Amniotic epithelial cell (primary cell): ENCODE measurements around the gene ANKRD44.

Experiments used
- DNase-seq: peaks from one replicate; pipeline ENCODE4 v3.0.0-alpha.2; 2010; ENCODE audit warnings: low read depth

Gene ANKRD44

DNA sequence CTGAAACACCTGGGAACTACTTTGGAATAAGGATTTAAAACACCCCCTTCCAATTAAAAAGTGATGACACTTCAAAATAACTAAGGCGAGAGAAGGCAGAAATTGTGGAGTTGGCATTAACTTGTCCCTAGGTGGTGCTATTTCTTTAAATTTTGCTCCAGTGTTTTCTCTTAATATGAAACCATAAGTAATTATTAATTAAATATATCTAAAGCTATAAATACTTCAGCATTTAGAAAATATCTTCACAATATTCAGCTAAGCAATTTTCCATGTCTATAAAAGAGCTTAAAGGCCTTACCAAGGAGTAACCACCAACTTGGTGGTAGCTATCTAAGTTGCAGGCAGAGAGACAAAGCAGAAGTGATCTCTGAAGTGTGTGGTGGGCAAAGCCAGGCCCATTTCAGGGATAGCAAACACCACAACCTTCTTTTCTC, 197.3 kb downstream of the ANKRD44 start:
- peak; percentile 36 for DNase-seq

DNA sequence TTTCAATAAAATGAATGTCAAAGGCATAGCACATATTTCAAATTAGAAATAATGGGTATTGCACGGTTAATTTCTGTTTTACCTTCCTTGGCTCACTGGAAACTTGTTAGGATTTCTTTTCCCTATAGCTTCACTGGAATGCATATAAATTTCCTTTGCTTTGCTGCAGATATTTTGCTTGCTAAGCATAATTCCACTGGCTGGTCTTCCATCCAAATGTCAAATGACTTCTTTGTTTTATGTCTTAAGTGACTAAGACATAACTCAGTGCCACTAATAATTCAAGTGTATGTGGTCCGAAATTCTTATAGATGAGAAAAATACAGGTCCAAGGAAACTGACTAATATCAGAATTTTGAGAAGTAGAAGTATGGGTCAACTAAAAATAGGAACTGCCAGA, 201.3 kb downstream of the ANKRD44 start:
- no peak for DNase-seq

DNA sequence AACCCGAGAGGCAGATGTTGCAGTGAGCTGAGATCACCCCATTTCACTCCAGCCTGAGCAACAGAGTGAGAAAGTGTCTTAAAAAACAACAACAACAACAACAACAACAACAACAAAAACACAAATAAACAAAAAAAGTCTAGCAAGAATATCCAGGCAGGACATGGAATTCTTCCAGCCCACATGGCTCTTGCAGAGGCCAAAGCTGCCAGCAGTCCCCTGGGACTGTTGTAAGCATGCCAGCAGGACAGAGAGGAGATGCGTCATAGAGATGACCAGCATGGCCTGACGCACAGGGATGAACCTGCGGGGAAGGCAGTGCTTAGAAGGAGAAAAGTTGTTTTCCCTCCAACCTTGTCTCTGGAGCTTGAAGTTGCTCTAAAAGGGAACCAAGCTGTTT, 201.8 kb downstream of the ANKRD44 start:
- DNase-seq, result peak; percentile 68

DNA sequence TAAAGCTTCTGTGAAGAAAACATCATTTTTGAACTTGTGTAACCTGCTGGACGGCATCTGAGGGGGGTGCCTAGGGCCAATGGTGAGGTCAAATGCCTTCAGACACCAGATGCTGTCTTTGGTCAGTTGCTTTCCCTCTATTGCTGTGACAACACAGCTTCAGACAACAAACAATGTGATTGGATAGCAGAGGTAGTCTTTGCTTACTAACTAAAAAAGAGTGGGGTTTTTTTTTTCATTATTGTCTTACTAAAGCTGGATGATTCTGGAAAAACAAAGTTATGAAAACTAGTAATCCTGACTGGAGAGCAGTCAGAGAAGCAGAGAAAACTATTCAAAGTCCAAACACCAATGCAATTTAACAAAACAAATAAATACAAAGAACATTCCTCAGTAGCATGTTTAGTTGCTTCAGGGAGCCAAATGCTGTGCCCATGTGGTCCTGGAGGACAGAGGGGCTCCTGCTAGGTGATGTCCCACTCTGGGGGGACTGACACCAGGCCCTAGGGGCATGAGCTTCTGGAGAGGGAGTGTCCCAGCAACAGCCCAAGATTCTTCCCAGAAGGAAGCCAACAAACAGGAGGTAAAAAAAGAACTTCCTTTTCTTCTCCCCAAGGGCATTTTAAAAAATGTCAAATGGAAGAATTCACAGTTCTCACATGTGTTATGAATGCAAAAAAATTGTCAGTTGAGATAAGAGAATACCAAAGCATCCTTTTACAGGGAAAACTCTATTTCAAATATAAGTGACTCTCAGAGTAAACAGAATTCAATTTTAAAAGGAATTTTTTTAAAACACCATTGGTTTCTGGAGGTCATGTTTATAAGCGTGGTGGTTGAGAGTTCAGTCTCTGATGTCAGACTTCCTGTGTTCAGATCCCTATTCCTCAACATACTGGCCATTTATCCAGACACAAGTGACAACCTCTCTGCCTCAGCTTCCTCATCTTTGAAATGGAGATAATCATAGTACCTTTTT, 203.0 kb downstream of the ANKRD44 start:
- DNase-seq, result peak; percentile 68

DNA sequence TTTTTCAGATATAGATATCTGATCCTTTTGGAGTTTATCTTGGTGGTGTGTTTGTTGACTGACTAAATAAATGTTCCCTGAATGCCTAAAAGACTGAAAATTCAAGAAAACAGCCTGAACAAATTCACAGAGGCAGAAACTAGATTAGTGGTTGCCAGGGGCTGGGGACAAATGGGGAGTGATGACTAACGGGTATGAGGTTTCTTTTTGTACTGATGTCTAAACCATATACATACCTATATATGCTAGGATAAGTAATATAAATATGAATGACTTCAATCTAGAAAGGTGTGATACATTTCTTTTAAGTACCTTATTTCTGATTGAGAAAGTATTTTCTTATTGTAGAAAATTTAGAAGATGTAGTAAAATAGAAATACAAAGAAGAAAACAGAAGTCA, 207.2 kb downstream of the ANKRD44 start:
- DNase-seq, result no peak

DNA sequence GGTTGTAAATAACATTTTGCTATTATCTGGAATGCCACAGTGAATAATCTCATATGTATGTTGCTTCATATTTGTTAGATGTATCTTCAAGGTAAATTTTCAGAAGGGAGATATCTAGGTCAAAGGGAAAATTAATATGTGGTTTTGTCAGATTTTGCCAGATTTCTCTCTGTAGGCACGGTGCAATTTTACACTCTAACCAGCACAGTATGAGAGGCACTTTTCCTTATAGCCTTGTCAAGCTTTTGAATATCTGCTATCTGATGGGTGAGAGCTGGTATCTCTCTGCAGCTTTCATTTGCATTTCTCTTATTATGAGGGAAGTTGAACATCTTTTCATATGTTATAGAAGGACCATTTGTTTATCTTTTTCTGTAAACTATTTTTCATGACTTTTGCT, 208.3 kb downstream of the ANKRD44 start:
- peak; percentile 51 for DNase-seq

DNA sequence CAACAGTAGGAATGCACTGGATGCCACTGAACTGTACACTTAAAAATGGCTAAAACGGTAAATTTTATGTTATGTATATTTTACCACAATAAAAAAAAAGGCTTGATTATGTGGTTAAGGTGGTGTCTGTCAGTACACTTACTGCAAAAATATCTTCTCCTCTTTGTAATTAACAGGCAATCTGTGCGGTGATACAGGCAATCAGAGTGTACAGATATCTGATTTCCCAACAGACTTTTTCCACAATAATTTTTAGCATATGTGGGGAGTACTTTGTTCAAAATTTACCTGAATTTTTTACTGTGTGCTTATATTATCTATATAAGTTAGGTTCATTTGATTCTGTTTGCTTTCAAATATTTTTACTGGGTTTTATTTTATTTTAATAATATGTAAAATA, 209.1 kb downstream of the ANKRD44 start:
- no peak for DNase-seq

DNA sequence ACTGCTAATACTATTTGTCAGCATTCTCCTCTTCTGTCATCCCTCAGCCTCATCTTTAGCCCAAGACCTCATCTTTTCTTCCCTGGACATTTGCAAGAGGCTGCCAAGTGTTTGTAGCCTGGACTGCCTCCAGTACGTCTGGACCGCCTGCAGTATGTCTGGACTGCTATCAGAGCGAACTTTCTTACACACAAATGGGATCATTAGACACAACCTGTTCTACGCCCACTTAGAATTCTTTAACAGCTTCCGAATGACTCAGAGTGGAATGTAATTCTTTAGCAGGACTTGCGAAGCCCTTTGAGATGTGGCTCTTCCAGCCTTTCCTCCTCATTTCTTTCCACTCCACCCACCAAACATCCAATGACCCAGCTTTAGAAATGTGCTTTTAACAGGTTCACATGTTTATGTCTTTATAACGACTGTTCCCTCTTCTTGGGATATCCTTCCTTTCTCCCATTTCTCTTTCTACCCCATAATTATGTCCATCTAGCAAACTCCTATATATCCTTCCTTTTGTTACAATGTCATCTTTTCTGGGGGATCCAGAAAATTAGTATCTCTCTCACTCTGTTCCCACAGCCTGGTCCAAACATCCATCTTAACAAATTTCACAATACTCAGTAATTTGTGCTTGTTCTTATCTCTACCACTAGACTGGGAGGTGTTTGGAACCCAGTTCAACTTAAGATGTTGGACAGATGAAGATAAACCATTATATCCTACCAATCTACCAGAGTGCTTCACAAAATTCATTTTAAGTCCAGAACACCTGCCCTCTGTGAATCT, 212.8 kb downstream of the ANKRD44 start:
- peak; percentile 97 for DNase-seq

DNA sequence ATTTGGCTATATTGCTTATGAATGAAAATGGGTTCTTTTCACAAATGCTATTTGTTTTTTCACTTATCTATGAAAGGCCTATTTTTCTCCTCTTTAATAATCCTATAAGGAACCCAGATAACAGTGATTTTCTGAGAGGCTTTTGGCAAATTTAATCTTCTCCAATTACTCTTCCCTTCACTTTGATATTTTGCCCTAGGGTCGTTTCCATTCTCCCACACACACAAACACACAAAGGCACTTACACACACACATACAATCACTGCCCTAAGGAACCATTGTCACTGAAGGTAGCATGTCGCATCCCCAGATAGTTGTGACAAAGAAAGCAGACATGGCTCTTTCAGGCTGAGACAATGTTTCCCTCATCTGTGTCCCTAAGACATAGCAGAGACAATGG, 213.9 kb downstream of the ANKRD44 start:
- no peak for DNase-seq

DNA sequence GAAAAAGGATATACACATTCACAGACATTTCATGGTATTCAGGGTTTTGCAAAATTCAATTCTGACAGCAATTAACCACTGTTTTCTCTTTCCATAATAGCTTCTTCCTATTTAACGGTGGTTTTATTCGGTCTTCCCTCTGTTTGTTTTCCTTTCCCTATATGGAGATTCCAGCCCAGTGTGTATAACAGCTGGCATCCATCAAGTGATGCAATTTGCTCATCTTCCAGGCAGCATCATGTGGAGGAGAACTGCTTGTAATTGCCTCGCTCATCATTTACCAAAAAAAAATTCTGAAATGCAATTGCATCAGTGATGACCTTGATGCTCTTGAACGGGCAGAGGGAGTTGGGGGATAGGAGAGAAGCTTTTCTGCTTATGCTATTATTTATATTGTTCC, 218.1 kb downstream of the ANKRD44 start:
- DNase-seq, result peak; percentile 94

DNA sequence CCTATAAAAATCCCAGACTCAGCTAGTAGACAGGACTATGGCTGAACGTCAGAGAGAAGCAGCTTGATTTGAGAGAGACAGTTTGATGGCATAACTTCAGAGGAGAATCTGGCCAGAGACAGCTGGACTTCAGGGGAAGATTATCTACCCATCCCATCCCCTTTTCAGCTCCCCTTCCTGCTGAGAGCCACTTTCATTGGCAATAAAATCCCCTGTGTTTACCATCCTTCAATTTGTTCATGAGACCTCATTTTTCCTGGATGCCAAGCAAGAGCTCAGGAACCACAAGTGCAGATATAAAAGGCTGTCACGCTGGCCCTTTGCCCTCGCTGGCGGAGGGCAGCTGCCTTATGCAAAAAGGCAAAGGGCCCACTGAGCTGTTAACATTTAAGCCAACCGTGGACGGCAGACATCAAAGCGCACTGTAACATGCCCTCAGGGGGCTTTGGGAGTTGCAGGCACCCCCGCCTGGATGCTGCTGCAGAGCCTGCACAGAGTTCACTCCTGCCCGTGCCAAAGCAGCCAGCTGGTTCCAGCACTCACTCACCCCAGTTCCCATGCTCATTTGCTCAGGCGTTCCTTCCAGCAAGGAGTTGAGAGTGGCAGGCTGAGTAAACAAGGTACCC, 219.7 kb downstream of the ANKRD44 start:
- peak; percentile 7 for DNase-seq

DNA sequence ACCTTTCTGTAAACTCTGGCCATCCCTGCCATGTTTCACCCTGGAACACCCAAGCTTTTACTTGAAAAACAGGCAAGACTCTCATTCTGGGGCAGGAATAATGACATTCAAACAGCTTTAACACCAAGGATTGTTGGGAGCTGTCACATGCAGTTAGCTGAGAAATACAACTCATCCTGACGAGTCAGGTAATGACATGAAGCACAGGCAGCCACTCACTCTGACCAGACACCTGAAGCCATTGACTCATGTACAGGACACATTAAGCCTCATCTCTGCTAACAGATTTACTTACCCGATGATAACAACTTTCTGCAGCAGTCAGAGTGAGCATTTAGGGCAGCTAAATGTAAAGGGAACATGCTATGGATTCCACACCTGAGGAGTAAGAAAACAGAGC, 220.9 kb downstream of the ANKRD44 start:
- no peak for DNase-seq

DNA sequence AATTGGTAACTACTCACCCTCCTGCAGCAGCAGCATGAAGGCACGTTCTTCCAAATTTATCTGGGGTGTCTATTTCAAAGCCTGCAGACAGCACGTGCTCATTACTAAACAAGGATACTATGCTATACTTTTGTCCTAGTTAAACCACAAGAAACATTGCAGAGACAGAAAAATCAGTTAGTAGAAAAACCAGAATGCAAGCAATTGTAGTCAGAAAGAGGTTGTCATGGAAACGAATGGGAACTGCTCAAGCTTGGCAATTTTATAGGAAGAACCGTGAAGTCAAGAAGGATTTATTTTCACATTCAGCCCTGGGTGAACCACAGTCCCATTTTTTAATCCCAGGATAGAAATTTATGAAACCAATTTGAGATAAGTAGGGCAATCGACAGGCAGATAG, 221.9 kb downstream of the ANKRD44 start:
- peak; percentile 87 for DNase-seq

DNA sequence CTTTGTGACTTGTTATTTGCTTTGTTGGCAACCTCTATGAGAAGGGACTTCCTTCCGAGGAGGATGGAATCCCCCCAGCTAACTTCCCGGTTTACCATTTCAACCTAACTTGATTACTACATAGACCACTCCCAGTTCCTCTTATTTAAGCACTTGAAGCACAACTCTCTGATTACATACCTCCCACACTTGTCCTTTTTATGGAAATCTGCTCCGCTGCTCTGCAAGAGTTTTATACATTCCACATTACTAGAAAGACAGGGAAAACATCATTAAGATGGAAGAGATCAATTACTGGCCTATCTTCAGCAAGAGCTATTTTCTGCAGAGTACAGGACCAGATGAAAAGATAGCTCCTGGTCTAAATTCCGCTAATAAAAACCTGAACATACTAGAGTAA, 224.1 kb downstream of the ANKRD44 start:
- DNase-seq, result no peak

DNA sequence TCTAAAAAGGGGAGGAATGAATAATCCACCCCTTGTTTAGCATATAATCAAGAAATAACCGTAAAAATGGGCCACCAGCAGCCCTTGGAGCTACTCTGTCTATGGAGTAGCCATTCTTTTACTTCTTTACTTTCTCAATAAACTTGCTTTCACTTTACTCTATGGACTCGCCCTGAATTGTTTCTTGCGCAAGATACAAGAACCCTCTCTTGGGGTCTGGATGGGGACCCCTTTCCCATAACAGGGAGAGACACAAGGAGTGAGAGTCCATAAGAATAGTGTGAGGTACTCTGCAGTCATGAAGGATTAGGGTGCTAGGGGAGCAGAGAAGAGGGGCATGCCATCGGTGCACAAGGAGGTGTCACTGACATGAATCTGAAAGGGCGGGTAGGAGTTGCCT, 224.9 kb downstream of the ANKRD44 start:
- DNase-seq, result no peak

DNA sequence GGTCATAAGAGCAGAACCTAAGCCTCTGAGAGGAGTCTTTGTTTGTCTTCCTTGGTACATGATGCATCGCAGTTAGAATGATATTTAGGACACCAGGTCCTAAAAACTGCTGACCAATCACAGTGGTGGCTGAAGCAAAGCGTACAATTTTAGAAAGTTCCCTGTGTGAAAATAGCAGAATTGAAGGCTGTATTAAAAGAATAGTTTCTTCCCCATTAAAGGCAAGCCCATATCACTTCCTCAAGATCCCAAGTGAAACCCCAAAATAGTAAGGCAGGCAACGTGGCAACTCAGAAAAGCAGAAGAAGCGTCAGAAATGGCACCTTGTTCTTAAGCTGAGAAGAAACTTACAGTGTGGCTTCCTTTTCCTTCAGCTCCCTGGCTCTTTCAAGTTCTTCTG, 229.3 kb downstream of the ANKRD44 start:
- no peak for DNase-seq

DNA sequence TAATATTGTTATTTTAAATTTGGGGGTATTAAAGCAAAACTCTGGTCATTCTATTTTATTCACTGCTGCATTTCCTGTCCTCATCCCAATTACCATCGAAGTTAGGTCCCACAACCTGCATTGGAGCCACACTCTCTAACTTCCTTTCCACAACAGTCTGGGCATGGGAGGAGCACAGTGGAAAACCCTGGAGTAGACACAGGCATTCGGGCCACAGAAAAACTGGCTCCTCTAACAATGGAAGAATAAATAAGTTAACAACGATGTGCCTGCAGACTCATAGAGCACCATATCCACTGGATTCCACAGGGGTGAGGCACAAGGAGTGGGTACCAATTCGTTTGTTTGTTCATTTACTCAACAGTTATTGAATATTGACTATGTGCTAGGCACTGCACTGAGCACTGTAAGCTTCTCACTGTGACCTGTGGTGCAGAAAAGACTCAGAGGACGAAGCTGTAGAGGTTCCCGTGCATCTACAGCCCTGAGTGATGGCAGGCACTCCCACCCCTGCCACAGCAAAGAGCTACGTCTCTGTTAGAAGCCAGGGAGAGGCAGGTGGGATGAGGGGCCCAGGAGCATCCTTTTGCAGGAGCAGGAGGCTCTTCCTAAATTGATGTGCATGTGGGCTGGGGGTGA, 229.9 kb downstream of the ANKRD44 start:
- DNase-seq, result no peak

DNA sequence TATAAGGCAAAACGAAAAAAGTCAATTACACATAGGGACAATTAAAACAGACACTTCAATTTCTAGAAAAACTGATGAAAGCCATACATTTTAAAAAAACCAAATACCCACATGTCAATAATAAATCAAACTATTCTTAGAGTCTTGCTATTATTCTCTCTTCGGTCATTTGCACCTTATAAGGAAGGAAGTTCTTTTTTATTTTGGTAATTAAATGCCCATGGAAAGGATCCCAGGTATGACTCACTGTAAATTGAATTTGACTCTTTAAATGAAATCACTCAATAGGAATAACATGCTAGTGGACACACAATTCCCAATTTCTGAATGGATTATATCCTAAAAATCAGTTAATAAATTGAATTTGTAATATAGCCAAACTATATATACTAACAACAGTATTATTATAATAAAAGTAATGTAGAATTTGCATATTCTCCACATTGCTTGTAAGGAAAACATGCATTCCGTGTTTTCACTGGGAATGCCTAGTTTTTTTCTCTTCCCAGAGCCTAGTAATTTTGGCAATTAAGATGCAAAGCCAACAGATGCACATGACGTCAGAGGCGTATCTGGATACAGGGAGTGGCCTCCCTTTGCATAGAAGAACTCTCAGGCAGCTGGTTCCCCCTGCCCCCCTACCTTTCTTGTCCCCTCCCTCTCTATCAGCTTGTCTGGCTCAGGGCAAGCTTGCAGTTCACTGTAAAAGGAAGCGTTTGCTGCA, 230.6 kb downstream of the ANKRD44 start:
- no peak for DNase-seq

DNA sequence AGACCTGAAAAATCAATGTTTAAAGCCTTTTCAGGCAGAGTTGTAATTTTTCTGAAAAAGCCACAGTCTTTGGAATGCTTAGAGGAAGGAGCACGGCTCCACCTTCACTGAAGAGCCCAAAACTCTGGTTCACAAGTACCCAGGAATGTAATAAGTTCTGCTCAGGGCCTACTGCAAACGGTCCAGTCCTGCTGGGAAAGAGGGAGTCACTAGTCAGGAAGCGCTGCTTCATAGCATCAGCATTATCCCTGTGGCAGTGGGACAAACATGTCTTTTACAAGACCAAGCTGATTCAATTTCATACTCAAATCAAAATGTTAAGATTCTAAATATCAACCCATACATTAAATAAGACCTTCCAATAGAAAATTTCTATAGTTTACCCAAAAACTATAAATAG, 231.2 kb downstream of the ANKRD44 start:
- DNase-seq, result no peak

DNA sequence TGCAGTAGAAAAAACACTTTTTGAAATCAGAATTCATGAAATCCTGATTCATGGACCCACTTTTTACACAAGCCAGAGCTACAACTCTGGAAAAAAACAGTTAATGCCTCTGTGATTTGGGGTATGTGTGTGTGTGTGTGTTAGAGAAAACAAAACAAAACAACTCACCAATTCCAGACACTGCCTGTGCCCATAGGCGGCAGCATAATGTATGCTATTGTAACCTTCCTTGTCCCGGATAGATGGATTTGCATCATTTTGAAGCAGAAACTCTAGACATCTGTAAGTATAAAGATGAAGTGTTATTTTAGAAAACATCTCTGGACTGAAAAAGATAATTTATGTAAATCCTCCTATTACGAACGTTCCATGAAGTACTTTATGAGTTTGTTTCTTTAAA, 232.0 kb downstream of the ANKRD44 start:
- no peak for DNase-seq

DNA sequence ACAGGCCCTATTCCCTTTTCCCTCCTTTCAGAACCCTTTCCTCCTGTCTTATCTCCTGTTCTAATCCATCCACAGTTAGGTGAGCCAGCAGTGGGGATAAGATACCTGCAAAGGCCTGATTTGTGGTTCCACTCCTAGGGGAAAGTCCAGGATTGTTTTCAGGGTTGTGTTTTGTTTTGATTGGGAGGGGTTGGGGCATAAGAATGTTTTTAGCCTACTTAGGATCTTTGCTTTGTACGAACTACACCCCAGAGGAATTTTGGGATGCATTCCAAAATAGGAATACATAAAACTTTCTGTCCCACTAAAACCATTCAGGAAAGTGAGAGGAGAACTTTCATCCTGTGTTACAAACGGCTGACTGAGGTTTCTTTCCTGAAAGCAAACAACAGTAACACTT, 233.2 kb downstream of the ANKRD44 start:
- DNase-seq, result no peak
